ENCODE measurements around the gene TSPAN11. TPM values are rescaled to one million over a fixed set of nuclear protein-coding genes. Genes with fewer than 3 reads are reported as not detected.

TSPAN11 gene
- total and polyA plus RNA-seq, 2 experiments from 2014 or later, result 2.1 to 6.0 TPM

DNA sequence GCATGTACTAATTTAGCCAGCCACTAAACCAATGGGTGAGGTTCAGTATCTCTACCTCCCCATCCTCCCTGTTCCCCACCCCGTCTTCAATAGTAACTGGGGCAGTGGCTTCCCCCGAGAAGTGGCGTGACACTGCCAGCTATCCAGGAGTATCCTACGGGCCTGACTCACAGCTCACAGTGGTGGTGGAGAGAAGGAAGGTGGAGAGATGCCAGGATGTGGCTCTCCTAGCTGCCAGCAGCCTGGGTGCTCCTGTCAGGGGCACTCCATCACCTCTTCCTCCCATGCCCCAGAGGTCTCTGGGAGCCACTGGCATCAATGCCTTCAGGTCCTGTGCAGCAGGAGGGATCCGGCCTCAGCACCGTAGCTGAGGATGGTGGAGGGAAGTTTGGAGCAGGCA lies 49.0 kb downstream of the TSPAN11 start:
- ATAC-seq, result no peak
- Mint-ChIP-seq H3K4me3 (no peak overlapping the region), H3K4me1 (peaks cover 32% of the 10 kb centered on the region), H3K27me3 (ENCODE audit: insufficient read depth, low read depth, poor library complexity) (peaks cover 23% of the 10 kb centered on the region), H3K27ac (no peak overlapping the region), H3K9me3 (no peaks in the 10 kb centered on the region), H3K36me3 (ENCODE audit: low read depth) (no peaks in the 10 kb centered on the region)
- peaks cover 13% of the 10 kb centered on the region for H3K4me1 ChIP-seq (ENCODE audit: insufficient read depth)
- H4K20me1 ChIP-seq (replicated peaks; ENCODE audit: insufficient read depth), result no peaks in the 10 kb centered on the region; the same call in 1 of the 2 replicates
- no peaks in the 10 kb centered on the region for H3K79me2 ChIP-seq (replicated peaks; ENCODE audit: insufficient read depth)
- no peaks in the 10 kb centered on the region for H3K36me3 ChIP-seq (ENCODE audit: insufficient read depth)
- H3K4me3 ChIP-seq, result no peak overlapping the region
- no peak overlapping the region for H2AFZ ChIP-seq
- no peaks in the 10 kb centered on the region for H3K9me2 ChIP-seq (ENCODE audit: insufficient read depth)
- no peaks in the 10 kb centered on the region for H3F3A ChIP-seq (replicated peaks; ENCODE audit: low read depth)
- TF ChIP-seq POLR2AphosphoS5 (IDR thresholded peaks at IDR 0.05; ENCODE audit: low read depth) (no peak), CREB1 (CRISPR knock-in tag; IDR thresholded peaks at IDR 0.05; ENCODE audit: low read depth) (no peak)
- no peak overlapping the region for H3K4me2 ChIP-seq
- H3K27me3 ChIP-seq (ENCODE audit: insufficient read depth), result no peaks in the 10 kb centered on the region
- DNase-seq (ENCODE audit: low spot score), result no peak
- no peak overlapping the region for H3K27ac ChIP-seq (ENCODE audit: low read depth)

DNA sequence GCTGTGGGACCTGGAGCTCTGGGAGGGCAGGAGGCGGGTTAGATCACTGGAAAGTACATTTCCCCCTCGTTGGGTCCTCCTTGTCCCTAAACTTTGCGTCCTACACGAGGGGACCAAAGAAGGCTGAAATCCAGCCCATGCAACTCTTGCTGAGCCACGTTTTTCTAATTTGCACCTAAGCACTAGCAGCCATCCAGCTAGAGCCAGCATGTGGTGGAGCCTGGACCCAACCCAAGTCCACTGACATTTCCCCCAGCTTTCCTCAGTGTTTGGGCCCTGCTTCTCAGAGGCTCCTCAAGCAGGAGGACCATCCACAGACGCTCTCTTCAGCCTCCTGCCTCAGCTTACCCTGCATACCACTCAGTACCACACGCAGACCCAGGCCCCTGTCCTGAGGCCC lies 49.7 kb downstream of the TSPAN11 start:
- Mint-ChIP-seq H3K36me3 (ENCODE audit: low read depth) (no peaks in the 10 kb centered on the region), H3K4me1 (peaks cover 32% of the 10 kb centered on the region), H3K9me3 (no peaks in the 10 kb centered on the region), H3K27me3 (ENCODE audit: insufficient read depth, low read depth, poor library complexity) (peaks cover 19% of the 10 kb centered on the region), H3K27ac (no peak overlapping the region), H3K4me3 (no peak overlapping the region)
- H3K27ac ChIP-seq (ENCODE audit: low read depth), result no peak overlapping the region
- no peak overlapping the region for H3K4me2 ChIP-seq
- no peaks in the 10 kb centered on the region for H3K9me2 ChIP-seq (ENCODE audit: insufficient read depth)
- H3K36me3 ChIP-seq (ENCODE audit: insufficient read depth), result no peaks in the 10 kb centered on the region
- no peak overlapping the region for H3K4me3 ChIP-seq
- H2AFZ ChIP-seq, result no peak overlapping the region
- peaks cover 13% of the 10 kb centered on the region for H3K4me1 ChIP-seq (ENCODE audit: insufficient read depth)
- no peak for DNase-seq (ENCODE audit: low spot score)
- H3K27me3 ChIP-seq (ENCODE audit: insufficient read depth), result no peaks in the 10 kb centered on the region
- no peaks in the 10 kb centered on the region for H3F3A ChIP-seq (replicated peaks; ENCODE audit: low read depth)
- ATAC-seq, result no peak
- no peaks in the 10 kb centered on the region for H3K79me2 ChIP-seq (replicated peaks; ENCODE audit: insufficient read depth)
- H4K20me1 ChIP-seq (replicated peaks; ENCODE audit: insufficient read depth), result no peaks in the 10 kb centered on the region
- TF ChIP-seq, protein P1, sequence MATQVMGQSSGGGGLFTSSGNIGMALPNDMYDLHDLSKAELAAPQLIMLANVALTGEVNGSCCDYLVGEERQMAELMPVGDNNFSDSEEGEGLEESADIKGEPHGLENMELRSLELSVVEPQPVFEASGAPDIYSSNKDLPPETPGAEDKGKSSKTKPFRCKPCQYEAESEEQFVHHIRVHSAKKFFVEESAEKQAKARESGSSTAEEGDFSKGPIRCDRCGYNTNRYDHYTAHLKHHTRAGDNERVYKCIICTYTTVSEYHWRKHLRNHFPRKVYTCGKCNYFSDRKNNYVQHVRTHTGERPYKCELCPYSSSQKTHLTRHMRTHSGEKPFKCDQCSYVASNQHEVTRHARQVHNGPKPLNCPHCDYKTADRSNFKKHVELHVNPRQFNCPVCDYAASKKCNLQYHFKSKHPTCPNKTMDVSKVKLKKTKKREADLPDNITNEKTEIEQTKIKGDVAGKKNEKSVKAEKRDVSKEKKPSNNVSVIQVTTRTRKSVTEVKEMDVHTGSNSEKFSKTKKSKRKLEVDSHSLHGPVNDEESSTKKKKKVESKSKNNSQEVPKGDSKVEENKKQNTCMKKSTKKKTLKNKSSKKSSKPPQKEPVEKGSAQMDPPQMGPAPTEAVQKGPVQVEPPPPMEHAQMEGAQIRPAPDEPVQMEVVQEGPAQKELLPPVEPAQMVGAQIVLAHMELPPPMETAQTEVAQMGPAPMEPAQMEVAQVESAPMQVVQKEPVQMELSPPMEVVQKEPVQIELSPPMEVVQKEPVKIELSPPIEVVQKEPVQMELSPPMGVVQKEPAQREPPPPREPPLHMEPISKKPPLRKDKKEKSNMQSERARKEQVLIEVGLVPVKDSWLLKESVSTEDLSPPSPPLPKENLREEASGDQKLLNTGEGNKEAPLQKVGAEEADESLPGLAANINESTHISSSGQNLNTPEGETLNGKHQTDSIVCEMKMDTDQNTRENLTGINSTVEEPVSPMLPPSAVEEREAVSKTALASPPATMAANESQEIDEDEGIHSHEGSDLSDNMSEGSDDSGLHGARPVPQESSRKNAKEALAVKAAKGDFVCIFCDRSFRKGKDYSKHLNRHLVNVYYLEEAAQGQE (IDR thresholded peaks at IDR 0.05; ENCODE audit: unreplicated experiment), result no peak
- TF ChIP-seq, protein P2, sequence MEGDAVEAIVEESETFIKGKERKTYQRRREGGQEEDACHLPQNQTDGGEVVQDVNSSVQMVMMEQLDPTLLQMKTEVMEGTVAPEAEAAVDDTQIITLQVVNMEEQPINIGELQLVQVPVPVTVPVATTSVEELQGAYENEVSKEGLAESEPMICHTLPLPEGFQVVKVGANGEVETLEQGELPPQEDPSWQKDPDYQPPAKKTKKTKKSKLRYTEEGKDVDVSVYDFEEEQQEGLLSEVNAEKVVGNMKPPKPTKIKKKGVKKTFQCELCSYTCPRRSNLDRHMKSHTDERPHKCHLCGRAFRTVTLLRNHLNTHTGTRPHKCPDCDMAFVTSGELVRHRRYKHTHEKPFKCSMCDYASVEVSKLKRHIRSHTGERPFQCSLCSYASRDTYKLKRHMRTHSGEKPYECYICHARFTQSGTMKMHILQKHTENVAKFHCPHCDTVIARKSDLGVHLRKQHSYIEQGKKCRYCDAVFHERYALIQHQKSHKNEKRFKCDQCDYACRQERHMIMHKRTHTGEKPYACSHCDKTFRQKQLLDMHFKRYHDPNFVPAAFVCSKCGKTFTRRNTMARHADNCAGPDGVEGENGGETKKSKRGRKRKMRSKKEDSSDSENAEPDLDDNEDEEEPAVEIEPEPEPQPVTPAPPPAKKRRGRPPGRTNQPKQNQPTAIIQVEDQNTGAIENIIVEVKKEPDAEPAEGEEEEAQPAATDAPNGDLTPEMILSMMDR (conservative IDR thresholded peaks at IDR 0.05; ENCODE audit: low read depth in 2 of 2), result no peak
- TF ChIP-seq EZH2phosphoT487 (IDR thresholded peaks at IDR 0.05; ENCODE audit: unreplicated experiment), result no peak
- no peak for TF ChIP-seq ZNF114 (CRISPR knock-in tag; IDR thresholded peaks at IDR 0.05)
- TF ChIP-seq NANOG (IDR thresholded peaks at IDR 0.05; ENCODE audit: borderline replicate concordance), result no peak
- TF ChIP-seq STAT1 (IDR thresholded peaks at IDR 0.05; ENCODE audit: unreplicated experiment), result no peak
- no peak for TF ChIP-seq CREB1 (CRISPR knock-in tag; IDR thresholded peaks at IDR 0.05; ENCODE audit: low read depth)
- no peak for TF ChIP-seq POLR2AphosphoS5 (IDR thresholded peaks at IDR 0.05; ENCODE audit: low read depth)
- TF ChIP-seq, protein P3, sequence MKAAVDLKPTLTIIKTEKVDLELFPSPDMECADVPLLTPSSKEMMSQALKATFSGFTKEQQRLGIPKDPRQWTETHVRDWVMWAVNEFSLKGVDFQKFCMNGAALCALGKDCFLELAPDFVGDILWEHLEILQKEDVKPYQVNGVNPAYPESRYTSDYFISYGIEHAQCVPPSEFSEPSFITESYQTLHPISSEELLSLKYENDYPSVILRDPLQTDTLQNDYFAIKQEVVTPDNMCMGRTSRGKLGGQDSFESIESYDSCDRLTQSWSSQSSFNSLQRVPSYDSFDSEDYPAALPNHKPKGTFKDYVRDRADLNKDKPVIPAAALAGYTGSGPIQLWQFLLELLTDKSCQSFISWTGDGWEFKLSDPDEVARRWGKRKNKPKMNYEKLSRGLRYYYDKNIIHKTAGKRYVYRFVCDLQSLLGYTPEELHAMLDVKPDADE (IDR thresholded peaks at IDR 0.05), result no peak
- TF ChIP-seq, protein P4, sequence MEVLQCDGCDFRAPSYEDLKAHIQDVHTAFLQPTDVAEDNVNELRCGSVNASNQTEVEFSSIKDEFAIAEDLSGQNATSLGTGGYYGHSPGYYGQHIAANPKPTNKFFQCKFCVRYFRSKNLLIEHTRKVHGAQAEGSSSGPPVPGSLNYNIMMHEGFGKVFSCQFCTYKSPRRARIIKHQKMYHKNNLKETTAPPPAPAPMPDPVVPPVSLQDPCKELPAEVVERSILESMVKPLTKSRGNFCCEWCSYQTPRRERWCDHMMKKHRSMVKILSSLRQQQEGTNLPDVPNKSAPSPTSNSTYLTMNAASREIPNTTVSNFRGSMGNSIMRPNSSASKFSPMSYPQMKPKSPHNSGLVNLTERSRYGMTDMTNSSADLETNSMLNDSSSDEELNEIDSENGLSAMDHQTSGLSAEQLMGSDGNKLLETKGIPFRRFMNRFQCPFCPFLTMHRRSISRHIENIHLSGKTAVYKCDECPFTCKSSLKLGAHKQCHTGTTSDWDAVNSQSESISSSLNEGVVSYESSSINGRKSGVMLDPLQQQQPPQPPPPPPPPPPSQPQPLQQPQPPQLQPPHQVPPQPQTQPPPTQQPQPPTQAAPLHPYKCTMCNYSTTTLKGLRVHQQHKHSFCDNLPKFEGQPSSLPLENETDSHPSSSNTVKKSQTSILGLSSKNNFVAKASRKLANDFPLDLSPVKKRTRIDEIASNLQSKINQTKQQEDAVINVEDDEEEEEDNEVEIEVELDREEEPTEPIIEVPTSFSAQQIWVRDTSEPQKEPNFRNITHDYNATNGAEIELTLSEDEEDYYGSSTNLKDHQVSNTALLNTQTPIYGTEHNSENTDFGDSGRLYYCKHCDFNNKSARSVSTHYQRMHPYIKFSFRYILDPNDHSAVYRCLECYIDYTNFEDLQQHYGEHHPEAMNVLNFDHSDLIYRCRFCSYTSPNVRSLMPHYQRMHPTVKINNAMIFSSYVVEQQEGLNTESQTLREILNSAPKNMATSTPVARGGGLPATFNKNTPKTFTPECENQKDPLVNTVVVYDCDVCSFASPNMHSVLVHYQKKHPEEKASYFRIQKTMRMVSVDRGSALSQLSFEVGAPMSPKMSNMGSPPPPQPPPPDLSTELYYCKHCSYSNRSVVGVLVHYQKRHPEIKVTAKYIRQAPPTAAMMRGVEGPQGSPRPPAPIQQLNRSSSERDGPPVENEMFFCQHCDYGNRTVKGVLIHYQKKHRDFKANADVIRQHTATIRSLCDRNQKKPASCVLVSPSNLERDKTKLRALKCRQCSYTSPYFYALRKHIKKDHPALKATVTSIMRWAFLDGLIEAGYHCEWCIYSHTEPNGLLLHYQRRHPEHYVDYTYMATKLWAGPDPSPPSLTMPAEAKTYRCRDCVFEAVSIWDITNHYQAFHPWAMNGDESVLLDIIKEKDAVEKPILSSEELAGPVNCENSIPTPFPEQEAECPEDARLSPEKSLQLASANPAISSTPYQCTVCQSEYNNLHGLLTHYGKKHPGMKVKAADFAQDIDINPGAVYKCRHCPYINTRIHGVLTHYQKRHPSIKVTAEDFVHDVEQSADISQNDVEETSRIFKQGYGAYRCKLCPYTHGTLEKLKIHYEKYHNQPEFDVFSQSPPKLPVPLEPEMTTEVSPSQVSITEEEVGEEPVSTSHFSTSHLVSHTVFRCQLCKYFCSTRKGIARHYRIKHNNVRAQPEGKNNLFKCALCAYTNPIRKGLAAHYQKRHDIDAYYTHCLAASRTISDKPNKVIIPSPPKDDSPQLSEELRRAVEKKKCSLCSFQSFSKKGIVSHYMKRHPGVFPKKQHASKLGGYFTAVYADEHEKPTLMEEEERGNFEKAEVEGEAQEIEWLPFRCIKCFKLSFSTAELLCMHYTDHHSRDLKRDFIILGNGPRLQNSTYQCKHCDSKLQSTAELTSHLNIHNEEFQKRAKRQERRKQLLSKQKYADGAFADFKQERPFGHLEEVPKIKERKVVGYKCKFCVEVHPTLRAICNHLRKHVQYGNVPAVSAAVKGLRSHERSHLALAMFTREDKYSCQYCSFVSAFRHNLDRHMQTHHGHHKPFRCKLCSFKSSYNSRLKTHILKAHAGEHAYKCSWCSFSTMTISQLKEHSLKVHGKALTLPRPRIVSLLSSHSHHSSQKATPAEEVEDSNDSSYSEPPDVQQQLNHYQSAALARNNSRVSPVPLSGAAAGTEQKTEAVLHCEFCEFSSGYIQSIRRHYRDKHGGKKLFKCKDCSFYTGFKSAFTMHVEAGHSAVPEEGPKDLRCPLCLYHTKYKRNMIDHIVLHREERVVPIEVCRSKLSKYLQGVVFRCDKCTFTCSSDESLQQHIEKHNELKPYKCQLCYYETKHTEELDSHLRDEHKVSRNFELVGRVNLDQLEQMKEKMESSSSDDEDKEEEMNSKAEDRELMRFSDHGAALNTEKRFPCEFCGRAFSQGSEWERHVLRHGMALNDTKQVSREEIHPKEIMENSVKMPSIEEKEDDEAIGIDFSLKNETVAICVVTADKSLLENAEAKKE (CRISPR knock-in tag; IDR thresholded peaks at IDR 0.05), result no peak

Measured in GM23338 (cell line).